Measurements from ENCODE around the gene SESN3. TPM values are rescaled to one million over a fixed set of nuclear protein-coding genes. Genes with fewer than 3 reads are reported as not detected.

SESN3 gene
- total RNA-seq, 2 experiments from 2014 or later, result 45.4 to 48.8 TPM

DNA sequence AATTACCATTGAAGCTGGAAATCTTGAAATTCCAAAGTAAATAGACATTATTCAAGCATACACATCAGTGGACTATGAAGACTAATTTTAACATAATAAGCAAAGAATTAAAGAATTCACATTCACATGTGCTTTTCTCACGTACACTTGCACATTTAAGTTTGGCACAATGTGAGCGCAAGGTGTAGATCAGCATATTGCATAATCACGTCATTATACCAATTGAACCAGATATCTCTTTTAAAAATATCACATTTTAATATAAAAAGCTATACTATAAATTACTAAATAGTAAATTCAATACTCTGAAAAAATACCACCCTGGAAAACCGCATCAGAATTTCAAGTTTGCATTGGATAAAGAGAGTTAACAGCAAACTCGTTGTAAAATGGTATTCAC is 60.7 kb downstream of the SESN3 start:
- H3K9me3 Mint-ChIP-seq, result no peaks in the 10 kb centered on the region
- peaks cover 2% of the 10 kb centered on the region for H3K4me1 Mint-ChIP-seq
- H3K36me3 Mint-ChIP-seq, result peaks cover 8% of the 10 kb centered on the region
- no peak for ATAC-seq (ENCODE audit: low read depth)
- H3K27me3 Mint-ChIP-seq, result no peaks in the 10 kb centered on the region
- H3K27ac Mint-ChIP-seq, result no peak overlapping the region
- POLR2A ChIA-PET, result interaction anchor here (1.3 kb wide), 1 partner anchor 61 kb away, joined by 3 read pairs; no protein-coding TSS in a partner anchor
- no peak overlapping the region for H3K4me3 Mint-ChIP-seq
- DNase-seq, result no peak

- peaks cover 9% of the 10 kb centered on the region for H3K4me1 Mint-ChIP-seq
- no peak overlapping the region for H3K27ac Mint-ChIP-seq
- no peak overlapping the region for H3K4me3 Mint-ChIP-seq
- no peaks in the 10 kb centered on the region for H3K27me3 Mint-ChIP-seq
- POLR2A ChIA-PET, result no interaction called here
- peaks cover 4% of the 10 kb centered on the region for H3K36me3 Mint-ChIP-seq
- ATAC-seq (ENCODE audit: low read depth) (no peak), DNase-seq (no peak)
- H3K9me3 Mint-ChIP-seq, result no peaks in the 10 kb centered on the region
Measured at GRCh38 chr11:95166781-95167180, 64.2 kb downstream of the SESN3 start.

DNA sequence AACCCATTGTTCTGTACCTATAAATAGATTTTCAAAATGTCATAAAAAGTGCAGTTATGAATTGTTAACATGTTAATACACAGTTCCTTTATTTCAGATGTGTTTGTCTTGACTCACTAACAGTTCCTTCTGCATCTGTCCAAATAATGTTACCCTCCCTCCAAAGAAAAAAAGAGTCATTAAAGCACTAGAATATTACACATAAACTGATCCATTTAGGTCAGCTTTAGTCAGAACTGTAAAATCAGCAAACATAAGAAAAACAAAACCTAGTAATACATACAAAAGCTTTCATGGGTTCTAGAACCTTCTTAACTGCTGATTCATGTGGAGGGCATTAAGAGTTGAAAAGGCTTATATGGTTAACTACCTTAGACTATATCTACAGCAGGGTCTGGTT is 65.4 kb downstream of the SESN3 start:
- peaks cover 8% of the 10 kb centered on the region for H3K36me3 Mint-ChIP-seq
- POLR2A ChIA-PET, result no interaction called here

GRCh38 chr11:95163106-95163505 is 67.9 kb downstream of the SESN3 start:
- Mint-ChIP-seq H3K4me1 (peaks cover 12% of the 10 kb centered on the region), H3K27me3 (no peaks in the 10 kb centered on the region), H3K27ac (no peak overlapping the region), H3K36me3 (peaks cover 11% of the 10 kb centered on the region), H3K4me3 (no peak overlapping the region), H3K9me3 (no peaks in the 10 kb centered on the region)
- ATAC-seq (ENCODE audit: low read depth), result no peak
- POLR2A ChIA-PET, result no interaction called here
- no peak for DNase-seq

More for the DNA sequence above, 65.4 kb downstream of the SESN3 start:
- Mint-ChIP-seq H3K4me3 (no peak overlapping the region), H3K27me3 (no peaks in the 10 kb centered on the region), H3K4me1 (peaks cover 9% of the 10 kb centered on the region), H3K27ac (no peak overlapping the region), H3K9me3 (no peaks in the 10 kb centered on the region)
- ATAC-seq (ENCODE audit: low read depth), result no peak
- no peak for DNase-seq

DNA sequence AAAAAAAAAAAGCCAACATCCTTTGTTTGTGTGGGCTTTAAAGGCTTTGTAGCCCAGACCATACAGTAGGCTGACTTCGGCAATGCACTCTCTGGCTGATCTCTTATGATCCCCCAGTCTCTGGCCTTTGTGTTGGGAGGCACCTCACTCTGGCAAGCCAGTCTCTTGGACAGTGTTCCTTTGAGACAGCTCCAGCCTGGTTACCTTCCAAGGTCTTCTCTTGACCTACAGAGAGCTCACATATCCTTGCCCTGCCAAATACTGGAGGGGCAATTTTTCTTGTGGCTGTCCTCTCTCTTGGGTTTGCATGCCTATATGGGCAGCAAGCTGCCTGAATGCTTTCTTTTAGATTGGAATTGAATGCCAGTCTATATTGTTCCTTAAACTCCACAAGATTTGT is 69.8 kb downstream of the SESN3 start:
- no peak overlapping the region for H3K27ac Mint-ChIP-seq
- H3K4me3 Mint-ChIP-seq, result no peak overlapping the region
- peaks cover 20% of the 10 kb centered on the region for H3K4me1 Mint-ChIP-seq
- DNase-seq (no peak), ATAC-seq (ENCODE audit: low read depth) (no peak)
- H3K36me3 Mint-ChIP-seq, result peaks cover 14% of the 10 kb centered on the region
- H3K27me3 Mint-ChIP-seq, result no peaks in the 10 kb centered on the region
- H3K9me3 Mint-ChIP-seq, result no peaks in the 10 kb centered on the region
- POLR2A ChIA-PET, result no interaction called here

DNA sequence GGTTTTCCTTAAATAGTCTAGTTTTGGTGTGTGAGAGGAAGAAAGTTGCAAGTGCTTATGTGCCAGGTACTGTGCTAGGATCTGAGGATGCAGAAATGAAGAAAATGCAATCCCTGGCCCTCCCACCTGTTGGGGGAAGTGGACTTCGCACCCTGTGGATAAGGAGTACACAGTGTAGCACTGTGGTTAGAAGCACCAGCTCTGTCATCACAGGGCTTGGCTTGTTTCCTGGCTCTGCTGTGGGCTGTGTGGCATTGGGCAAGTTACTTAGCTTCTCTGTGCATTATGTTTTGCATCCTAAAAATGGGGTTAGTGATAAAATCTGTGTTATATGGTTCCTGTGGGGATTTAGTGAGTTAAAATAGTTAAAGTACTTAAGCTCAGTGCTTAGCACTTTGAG is 73.2 kb downstream of the SESN3 start:
- H3K9me3 Mint-ChIP-seq, result no peaks in the 10 kb centered on the region
- no peaks in the 10 kb centered on the region for H3K27me3 Mint-ChIP-seq
- peaks cover 12% of the 10 kb centered on the region for H3K36me3 Mint-ChIP-seq
- DNase-seq (no peak), ATAC-seq (ENCODE audit: low read depth) (peak; percentile 48)
- peak overlapping the region; percentile 4 for H3K4me3 Mint-ChIP-seq
- POLR2A ChIA-PET, result interaction anchor here (1.9 to 2.0 kb wide), 2 partner anchors 73 to 548 kb away, joined by 7 to 11 read pairs; partner anchors contain the start of gene SESN3
- peak overlapping the region; percentile 44 for H3K27ac Mint-ChIP-seq
- H3K4me1 Mint-ChIP-seq, result peaks cover 29% of the 10 kb centered on the region

DNA sequence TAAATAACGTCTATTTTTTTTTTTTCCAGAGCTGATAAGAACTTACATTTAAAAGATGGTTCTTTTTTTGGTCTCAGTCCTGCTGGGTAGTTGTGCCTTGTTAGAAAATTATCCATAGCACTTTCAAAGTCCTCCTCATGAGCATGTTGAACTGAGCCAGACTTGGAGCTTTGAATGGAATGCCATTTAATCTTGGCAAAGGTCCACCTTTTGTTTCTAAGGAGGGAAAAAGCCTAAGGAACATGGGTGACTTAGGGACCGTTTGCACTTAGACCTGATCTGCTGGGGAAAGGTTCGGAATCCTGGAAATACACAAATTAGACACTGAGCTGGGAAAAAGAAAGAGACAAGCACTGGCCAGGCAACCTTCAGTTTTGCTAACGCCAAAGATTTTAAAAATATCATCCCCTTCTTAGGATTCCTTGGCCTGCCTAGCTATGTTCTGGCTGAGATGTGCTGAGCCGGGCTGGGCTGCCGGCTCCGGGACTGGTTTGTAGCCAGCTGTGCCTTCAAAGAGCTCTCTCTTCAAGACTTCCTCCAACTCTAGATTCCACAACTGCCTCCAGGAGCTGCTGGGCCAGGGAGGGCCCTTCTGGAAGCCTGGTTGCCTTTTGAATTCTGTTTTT is 74.0 kb downstream of the SESN3 start:
- H3K27me3 Mint-ChIP-seq, result no peaks in the 10 kb centered on the region
- H3K36me3 Mint-ChIP-seq, result peaks cover 12% of the 10 kb centered on the region
- H3K4me1 Mint-ChIP-seq, result peaks cover 32% of the 10 kb centered on the region
- no peaks in the 10 kb centered on the region for H3K9me3 Mint-ChIP-seq
- no peak overlapping the region for H3K4me3 Mint-ChIP-seq
- ATAC-seq (ENCODE audit: low read depth) (no peak), DNase-seq (no peak)
- no peak overlapping the region for H3K27ac Mint-ChIP-seq
- POLR2A ChIA-PET, result interaction anchor here (1.9 to 2.0 kb wide), 2 partner anchors 73 to 549 kb away, joined by 7 to 11 read pairs; partner anchors contain the start of gene SESN3

DNA sequence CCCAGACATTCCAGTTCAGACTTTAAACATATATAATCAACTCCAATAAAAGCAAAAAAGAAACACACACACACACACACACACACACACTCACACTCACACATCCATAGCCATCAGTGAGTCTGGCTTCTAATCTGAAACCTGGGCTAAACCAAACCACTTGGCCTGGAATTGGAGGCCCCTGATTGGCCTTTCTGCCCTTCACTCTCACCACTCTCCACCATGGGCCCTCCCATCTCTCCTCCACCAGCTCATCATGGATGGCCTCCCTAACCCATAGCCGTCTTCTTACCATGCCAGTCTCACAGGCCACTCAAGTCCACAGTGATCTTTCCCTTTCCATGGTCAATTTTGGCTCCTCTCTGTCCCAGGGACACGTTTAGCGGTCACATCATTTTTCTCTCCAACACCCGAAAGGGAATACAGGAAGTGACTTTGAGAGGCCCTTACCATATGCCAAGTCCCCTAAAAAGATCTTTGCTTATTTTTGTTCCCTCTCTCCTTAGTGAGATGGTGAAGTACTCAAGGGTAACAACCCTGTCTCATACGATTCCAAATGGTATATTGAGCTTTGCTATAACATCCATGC is 74.8 kb downstream of the SESN3 start:
- H3K4me1 Mint-ChIP-seq, result peaks cover 37% of the 10 kb centered on the region
- POLR2A ChIA-PET, result interaction anchor here (2.0 kb wide), 1 partner anchor 550 kb away, joined by 7 read pairs; no protein-coding TSS in a partner anchor
- DNase-seq, result no peak
- H3K4me3 Mint-ChIP-seq, result no peak overlapping the region
- H3K27me3 Mint-ChIP-seq, result no peaks in the 10 kb centered on the region
- no peak for ATAC-seq (ENCODE audit: low read depth)
- H3K36me3 Mint-ChIP-seq, result peaks cover 11% of the 10 kb centered on the region
- no peak overlapping the region for H3K27ac Mint-ChIP-seq
- no peaks in the 10 kb centered on the region for H3K9me3 Mint-ChIP-seq

- Mint-ChIP-seq H3K9me3 (no peaks in the 10 kb centered on the region), H3K27ac (no peak overlapping the region), H3K4me3 (no peak overlapping the region), H3K36me3 (peaks cover 6% of the 10 kb centered on the region), H3K4me1 (peaks cover 37% of the 10 kb centered on the region), H3K27me3 (no peaks in the 10 kb centered on the region)
- DNase-seq, result no peak
- POLR2A ChIA-PET, result interaction anchor here (2.6 to 8.6 kb wide), 2 partner anchors 550 to 634 kb away, joined by 11 to 51 read pairs; partner anchors contain the start of genes CEP57 and FAM76B
- no peak for ATAC-seq (ENCODE audit: low read depth)
Measured at GRCh38 chr11:95155385-95155784, 75.6 kb downstream of the SESN3 start.

DNA sequence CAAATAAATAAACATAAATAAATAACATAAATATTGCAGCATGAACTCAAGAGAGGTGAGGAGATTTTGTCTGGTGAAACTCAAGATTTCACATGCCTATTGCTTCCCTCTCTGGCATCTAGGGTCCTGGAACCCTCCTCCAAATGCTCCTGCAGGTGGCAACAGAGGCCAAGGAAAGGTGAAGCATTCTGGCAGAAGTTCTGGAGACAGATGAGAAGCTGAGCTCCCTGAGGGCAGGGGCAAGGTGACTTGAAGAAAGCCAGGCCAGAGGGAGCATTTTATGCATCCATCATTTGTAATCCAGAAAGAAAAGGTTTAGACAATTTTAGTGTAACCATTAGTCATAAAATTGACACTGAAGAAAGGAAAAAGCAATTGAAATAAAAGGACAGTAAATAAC is 76.5 kb downstream of the SESN3 start:
- peaks cover 38% of the 10 kb centered on the region for H3K4me1 Mint-ChIP-seq
- no peak overlapping the region for H3K4me3 Mint-ChIP-seq
- peaks cover 6% of the 10 kb centered on the region for H3K36me3 Mint-ChIP-seq

GRCh38 chr11:95153857-95154246 is 77.2 kb downstream of the SESN3 start:
- Mint-ChIP-seq H3K4me3 (peak overlapping the region; percentile 89), H3K4me1 (peaks cover 40% of the 10 kb centered on the region), H3K9me3 (no peaks in the 10 kb centered on the region), H3K27me3 (no peaks in the 10 kb centered on the region), H3K27ac (peak overlapping the region; percentile 89), H3K36me3 (peaks cover 6% of the 10 kb centered on the region)
- POLR2A ChIA-PET, result interaction anchor here (0.6 to 8.6 kb wide), 7 partner anchors 55 to 636 kb away, joined by 3 to 51 read pairs (median 4); partner anchors contain the start of genes CEP57, FAM76B, SESN3 and SRSF8
- DNase-seq (no peak), ATAC-seq (ENCODE audit: low read depth) (no peak)

More for the DNA sequence above, 76.5 kb downstream of the SESN3 start:
- no peaks in the 10 kb centered on the region for H3K27me3 Mint-ChIP-seq
- H3K9me3 Mint-ChIP-seq, result no peaks in the 10 kb centered on the region
- ATAC-seq (ENCODE audit: low read depth), result no peak
- H3K27ac Mint-ChIP-seq, result no peak overlapping the region
- POLR2A ChIA-PET, result interaction anchor here (0.6 to 8.6 kb wide), 7 partner anchors 56 to 635 kb away, joined by 3 to 51 read pairs (median 4); partner anchors contain the start of genes CEP57, FAM76B, SESN3 and SRSF8
- peak; percentile 59 for DNase-seq

DNA sequence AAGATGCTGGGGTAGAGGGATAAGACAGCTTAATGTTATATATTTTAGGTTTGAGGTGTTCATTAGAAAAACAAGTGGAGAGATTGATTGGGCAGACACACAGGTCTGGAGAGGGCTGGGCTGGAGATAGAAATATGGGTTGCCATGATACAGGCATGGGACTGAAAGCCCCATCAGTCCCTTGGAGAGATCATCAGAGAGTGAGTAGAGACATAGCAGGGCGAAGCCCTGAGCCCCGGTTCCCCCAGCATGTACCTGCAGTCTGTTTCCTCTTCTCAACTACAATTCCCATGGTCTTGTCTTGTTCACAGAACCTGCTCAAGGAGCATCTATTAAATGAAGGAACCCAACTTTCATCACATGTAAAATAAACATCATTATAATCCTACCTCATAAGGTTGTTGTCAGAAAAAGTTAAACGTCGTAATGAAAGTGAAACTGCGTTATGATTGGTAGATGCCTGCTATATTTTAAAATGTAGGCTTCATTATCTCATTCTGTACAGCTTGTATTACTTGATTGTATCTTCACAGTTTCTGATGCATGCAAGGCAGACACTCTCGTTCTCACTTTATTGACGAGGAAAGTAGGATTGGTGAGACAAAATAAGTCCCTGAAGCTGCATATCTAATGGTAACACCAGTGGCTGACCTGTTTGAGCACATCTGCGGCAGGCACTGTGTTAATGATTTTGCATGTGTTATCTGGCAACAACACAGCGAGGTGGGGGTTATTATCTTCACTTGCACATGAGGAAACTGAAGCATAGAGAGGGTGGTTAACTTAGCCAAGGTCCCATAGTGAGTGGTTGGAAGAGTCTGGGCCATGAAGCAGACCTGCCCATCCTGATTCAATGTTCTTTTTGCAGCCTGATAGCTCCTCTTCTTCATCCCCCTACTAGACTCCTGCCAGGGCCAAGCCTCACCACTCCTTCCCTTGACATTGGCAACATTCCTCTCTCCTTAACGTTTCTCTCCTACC is 77.8 kb downstream of the SESN3 start:
- Mint-ChIP-seq H3K36me3 (peaks cover 3% of the 10 kb centered on the region), H3K27me3 (no peaks in the 10 kb centered on the region), H3K4me3 (peak overlapping the region; percentile 89), H3K9me3 (no peaks in the 10 kb centered on the region), H3K27ac (peak overlapping the region; percentile 89), H3K4me1 (peaks cover 38% of the 10 kb centered on the region)
- DNase-seq, result no peak
- POLR2A ChIA-PET, result interaction anchor here (0.6 to 8.6 kb wide), 8 partner anchors 64 to 948 kb away, joined by 3 to 51 read pairs (median 10); partner anchors contain the start of genes CEP57, ENDOD1, FAM76B and SESN3
- ATAC-seq (ENCODE audit: low read depth), result peak; percentile 11

Data from activated naive CD8-positive, alpha-beta T cell treated with anti-CD3 and anti-CD28 coated beads, Interleukin-2, amount 10 ng/mL, durations not matched to agents 7 days and 5 days (primary cell).